Stimulated activated CD4-positive, alpha-beta T cell treated with anti-CD3 and anti-CD28 coated beads, Interleukin-1b, Interleukin-23, amount 100 ng/mL, for 48 hours (primary cell): Measurements from ENCODE around the gene PNPLA7.
"Not testable (repeated sequence)": the region's sequence is repeated elsewhere in the genome, so short reads cannot be mapped to it uniquely, and the experiment has no call there.

ENCODE experiments used
- DNase-seq: peaks from one replicate; pipeline ENCODE4 v3.0.0-alpha.2; 2020

The PNPLA7 gene

DNA sequence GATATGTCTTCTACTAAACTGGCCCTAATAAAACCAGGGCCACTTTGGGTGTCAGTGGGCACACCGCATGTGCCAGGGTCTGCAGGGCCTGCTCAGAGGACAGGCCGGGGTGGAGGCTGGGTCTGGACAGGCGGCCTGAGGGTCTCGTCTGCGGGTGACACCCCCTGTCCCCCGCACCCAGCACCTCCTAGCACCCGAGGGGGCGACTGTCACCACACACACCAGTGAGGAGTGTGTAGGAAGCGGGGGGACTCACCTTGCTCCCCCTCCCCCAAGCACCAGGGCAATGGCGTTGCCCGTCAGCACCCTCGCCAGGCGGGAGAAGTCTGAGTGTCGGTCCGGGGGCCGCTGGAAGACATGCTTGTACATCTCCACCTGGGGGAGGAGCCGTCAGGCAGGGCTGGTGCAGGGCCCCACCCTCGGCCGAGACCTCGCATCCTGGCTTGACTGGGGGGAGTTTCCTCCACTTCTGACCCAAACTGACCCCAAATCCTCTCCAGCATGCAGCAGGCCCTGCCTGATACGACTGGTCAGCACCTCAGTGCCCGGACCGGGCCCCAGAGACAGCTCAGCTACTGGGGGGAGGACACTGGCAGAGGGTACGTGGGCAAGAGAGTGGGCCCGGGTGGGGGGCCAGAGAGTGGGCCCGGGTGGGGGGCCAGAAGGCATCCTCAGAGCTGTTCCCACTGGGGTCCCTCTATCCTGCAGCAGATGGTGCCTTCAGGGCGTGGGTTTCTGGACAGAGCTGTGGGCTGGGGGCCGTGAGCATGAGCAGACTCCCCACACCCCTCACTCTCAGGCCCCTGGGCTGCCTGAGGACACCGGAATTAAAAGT is 72.2 kb downstream of the PNPLA7 start:
- no peak for DNase-seq

DNA sequence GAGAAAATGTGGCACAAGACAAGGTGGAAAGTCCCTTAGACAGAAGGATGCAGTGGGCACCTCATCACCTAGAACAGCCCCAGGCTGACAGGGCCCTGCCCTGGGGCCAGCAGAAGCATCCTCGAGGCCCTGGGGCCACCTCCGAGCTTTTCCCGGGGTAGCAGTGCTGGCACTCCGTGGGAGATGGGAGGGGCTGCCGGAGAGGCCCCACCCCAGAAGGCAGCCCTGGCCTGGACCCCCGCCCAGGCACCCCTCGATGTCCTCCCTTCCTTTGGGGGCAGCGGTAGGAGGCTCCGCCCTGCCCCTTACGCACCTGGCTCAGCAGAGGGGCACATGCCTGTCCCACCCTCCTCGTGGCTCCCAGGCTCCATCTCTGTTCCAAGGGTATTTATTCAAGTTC is 73.3 kb downstream of the PNPLA7 start:
- no peak for DNase-seq

DNA sequence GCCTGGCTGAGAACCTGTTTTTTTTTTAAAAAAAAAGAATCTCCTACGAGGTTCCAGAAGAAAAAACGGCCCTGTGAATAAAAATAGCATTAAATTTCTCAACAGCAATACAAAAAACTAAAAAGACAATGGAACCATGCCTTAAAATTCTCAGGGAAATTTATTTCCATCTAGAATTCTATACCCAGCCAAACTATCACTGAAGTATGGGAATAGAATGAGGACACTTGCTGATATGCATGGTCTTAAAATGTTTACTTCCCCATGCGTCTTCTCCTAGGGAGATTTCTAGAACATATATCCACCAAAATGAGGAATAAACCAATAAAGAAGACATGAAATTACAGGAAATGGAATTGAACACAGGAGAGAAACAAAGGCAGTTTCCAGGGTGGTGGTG is 74.5 kb downstream of the PNPLA7 start:
- DNase-seq: no peak

DNA sequence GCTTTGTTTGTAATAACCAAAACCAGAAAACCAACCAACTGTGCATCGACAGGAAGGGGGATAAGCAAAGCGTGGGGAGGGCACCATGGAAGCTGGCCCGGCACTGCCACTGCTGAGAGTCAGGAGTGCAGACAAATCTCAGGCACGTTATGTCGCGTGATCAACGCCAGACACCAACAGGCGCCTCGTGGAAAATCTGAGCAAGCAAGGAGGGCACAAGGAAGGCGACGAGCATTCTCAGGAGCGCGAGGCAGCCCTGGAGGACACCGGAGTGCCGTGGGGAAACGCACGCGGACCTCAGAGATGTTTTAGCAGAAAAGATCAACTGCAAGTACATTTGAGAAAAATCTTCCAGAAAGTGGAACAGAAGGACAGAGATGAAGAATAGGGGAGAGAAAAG is 75.9 kb downstream of the PNPLA7 start:
- no peak for DNase-seq

DNA sequence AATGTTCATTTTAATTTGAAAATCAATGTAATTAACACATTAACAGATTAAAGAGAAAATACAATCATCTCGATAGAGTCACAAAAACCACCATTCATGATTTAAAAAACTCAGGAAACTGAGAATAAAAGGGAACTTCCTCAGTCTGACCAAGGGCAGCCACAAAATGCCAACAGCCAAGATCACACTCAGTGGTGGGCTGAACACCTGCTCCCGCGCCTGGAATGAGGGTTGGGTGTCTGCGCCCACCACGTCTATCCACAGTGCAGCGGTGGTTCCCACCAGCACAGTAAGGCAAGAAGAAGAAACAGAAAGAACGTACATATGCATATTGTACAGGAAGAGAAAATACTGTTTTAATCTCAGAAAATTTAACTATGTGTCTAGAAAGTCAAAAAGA is 79.4 kb downstream of the PNPLA7 start:
- DNase-seq: no peak

DNA sequence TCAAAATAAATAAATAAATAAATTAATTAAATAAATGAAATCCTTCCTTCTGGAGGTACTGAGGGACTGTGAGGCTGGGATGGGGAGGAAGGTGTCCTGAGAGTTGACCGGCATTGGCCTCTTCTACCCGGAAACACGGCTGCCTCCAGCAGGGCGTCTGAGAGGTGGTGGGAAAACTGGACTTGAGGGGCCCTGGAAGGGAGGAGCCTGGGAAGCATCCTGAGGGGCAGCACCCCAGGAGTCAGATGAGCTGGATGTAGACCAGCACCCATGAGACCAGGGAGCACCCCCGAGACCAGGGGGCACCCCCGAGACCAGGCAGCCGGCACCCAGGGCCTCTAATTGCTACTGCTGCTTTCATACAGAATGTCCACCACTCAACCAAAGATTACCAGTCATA is 82.3 kb downstream of the PNPLA7 start:
- no peak for DNase-seq

DNA sequence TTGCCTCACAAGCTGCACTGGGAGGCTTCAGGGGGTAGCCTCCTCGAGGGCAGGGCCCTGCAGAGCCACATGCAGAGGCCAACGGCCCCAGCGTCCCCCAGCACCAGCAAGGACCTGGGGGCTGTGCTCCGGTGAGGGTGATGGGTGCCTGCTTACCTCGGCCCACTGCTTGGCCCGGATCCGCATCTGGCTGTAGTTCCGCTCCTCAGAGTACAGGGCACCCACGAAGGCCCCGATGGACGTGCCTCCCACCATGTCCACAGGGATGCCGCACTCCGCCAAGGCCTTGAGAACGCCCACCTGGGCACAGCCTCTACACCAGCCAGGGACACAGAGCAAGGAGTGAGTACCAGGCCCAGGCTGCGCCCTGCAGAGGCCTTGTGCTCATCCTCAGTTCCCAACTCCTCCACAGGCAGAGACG is 83.0 kb downstream of the PNPLA7 start:
- DNase-seq: no peak

DNA sequence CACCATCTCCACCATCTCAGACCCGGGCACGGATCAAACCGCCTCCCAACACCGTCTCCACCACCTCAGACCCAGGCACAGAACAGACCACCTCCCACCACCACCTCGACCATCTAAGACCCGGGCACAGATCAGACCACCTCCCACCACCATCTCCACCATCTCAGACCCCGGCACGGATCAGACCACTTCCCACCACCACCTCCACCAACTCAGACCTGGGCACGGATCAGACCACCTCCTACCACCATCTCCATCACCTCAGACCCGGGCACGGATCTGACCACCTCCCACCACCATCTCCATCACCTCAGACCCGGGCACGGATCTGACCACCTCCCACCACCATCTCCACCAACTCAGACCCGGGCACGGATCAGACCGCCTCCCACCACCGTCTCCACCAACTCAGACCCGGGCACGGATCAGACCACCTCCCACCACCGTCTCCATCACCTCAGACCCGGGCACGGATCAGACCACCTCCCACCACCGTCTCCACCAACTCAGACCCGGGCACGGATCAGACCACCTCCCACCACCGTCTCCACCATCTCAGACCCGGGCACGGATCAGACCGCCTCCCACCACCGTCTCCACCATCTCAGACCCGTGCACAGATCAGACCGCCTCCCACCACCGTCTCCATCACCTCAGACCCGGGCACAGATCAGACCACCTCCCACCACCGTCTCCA is 83.7 kb downstream of the PNPLA7 start:
- not testable (repeated sequence) for DNase-seq

DNA sequence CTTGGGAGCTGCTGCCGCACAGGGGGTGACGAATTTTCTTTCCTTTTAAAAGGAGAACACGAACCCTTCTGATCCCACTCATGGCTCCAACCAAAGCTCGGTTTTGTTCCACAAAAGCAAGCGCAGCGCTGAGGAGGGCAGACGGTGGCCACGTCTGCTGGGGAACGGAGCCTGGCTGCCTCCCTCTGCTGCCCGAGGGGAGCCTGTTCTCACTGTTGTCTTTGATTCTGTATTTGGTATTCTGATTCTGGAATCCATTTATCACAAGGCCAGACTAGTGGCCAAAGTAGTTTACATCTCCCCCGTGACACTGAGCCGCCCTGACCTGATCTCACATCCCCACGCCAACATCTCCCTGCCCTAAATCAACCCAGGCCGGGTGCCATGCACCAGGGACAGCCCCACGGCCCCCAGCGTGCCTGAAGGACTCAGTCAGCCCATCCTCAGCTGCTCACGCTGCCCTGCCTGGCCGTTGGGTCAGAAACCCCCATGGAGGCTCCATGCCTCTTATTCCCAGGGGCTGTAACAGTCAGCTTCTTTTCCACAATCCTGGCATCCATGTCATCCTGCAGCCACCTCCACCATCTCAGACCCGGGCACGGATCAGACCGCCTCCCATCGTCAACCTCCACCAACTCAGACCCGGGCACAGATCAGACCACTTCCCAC is 84.3 kb downstream of the PNPLA7 start:
- no peak for DNase-seq

DNA sequence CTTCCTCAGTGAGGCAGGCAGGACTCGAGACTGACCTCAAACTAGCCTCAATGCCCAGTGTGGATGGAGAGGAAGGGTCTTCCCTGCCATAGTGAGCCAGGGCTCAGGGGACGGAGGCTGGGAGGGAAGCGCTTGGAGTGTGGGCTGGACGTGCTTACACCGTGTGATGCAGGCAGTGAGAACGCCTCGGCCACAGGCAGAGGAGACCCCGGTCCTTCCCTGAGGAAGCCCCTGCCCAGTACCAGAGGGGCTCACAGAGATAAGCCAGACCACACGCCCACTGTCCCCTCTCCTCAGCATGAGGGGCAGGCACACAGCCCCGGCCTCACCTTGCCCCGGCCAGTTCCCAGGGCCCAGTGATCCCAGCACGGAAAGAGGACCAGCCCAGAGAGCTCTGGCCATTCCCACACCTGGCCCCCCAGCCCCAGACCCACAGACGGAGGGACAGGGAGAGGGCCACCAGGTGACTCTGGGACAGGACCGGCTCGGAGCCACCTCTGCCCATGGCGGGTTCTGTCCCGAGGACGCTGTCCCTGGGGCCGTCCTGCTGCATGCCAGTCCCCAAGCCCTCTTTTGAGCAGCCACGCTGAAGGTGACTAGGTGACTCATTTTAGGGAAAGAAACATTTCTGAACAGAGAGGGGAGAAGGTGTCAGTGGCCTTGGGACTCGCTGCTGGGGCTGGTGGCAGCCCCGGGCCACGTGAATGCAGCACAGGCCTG is 85.0 kb downstream of the PNPLA7 start:
- no peak for DNase-seq

DNA sequence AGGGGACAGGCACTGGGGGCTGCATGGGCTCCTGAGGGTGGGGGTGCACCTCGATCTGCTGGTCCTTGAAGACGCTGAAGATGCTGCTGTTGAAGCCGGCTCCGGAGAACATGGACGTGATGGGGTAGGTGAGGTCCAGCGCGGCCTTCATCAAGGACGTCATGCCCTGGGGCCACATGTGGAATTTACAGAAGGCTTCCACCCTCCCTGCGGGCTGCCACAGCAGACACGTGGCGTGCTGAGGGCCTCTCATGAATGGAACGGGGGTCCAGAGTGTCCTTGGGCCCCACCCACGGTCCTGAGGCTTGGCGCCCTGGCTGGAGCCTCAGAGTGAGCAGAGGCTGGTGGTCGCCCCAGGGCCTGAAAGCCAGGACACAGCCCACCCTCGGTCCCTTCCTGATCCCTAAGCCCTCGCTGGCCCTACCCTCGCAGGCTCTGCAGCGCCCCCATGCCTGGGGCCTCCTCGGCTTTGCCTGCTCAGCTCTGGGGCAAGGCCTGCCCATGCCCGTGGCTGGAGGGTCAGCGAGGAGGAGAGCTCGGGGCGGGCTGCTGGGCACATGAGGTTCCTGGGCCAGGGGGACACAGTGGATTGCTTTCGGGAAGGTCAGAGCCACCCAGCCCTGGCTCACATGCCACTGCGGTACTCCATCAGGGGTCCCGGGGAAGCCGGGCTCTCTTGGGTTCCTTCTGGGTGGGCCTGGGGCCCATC is 85.8 kb downstream of the PNPLA7 start:
- no peak for DNase-seq

DNA sequence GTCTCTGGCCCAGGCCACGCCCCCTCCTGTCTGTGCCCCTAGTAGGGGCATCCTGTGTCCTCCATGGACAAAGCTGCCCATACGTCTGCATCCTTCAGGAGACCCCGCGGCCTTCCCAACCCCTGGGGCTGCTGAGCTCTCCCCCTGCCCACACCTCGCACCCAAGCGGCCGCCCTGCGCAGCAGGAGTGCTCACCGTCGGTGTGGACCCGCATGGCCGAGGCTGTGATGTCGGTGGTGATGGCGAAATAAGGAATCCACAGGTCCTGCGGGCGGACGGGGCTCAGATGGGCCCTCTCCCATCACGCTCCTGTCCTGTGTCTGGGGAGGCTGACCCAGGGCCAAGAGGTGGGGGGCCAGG is 86.3 kb downstream of the PNPLA7 start:
- DNase-seq: no peak

DNA sequence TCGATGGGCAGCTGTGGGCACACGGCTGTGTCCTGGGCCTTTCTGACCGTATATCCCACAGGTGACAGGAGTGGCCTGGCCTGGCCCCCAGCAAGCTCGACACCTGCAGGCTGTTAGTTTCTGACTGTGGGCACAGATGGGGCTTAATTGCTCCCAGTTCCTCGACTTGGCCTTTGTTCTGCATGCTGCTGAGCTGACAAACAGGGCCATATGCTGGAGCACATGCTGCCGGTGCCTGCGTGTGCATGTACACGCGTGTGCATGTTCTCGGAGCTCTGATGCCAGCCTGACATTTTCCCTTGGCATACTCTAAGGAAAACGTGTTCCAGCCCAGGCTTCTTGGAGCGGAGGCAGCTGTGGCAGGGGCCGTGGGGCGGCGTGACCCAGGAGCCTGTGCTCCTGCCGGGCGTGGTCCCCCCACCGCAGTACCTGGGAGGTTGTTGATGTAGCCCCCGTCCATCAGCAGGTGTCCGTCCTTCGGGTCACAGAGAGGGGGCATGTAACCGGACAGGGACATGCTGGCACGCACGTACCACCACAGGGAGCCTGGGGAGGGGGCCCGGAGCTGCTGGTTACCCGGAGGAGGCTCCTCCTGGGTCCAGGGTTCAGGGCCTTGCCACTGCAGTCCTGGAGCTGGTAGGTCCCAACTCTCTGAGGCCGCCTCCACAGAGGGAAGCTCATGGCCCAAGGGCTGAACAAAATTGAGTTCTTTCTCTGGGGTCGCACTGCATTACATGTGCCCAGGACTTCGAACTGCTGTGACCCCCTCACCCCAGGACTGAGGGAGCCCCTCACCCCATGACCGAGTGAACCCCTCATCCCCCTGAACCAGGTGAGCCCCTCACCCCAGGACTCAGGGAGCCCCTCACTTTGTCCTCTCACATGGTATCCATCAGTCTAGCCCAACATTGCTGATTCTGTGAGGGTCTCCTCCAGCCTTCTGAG is 86.9 kb downstream of the PNPLA7 start:
- DNase-seq: no peak

DNA sequence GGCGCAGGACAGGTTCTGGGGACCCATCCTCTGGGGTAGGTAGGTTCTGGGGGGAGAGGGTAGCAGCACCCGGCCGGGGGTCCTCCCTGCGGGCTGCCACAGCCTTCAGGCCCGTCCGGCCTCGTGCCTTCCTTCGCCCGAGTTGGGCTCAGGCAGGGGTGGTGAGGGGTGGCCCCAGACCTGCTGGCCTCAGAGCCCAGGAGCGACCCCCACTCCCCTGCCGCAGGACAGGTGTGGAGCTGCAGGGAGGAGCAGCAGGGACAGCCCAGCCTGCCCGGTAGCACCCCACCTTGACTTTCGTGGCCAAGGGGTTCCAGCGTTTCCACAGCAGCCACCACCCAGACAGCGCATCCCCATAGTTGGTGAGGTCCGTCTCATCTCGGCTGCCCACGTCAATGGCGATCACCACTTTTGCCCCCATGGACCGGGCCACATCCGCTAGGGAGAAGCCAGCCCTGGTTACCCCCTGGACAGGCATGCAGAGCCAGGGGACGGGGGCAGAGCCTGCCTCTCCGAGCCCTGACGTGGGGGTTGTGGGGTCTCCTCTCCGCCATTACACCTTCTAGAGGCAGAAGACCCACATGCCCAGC is 87.7 kb downstream of the PNPLA7 start:
- DNase-seq: no peak

DNA sequence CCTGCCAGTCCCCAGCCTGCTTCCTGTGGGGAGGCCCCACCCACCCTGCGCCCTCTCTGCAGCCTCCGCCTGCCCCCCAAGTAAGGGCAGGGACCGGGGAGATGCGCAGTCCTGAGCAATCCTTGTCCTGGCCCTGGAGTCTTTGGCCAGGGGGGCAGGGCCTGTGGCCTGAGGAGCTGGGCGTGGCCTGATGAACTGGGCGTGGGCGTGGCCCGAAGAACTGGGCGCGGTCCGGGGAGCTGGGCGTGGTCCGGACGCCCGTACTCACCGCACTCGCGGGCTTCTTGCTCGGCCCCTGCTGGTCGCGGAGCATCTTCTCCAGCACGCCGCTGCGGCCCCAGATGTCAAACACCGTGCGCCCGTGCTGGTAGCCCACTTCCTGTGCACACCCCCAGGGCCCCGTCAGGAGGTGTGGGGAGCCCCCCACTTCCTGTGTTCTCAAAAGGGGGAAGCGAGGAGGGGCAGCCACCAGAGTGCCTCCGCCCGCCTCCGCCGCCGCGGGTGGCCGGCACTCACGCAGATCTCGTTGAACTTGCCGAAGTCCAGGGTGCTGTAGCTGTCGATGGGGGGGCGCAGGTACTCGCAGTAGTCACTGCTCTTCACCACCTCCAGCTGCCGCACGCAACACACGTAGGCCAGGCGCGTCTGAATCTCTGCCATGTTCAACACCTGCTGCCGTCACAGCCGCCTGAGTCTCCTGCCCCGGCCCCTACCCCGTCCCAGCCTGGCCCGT is 88.4 kb downstream of the PNPLA7 start:
- peak; percentile 84 for DNase-seq

DNA sequence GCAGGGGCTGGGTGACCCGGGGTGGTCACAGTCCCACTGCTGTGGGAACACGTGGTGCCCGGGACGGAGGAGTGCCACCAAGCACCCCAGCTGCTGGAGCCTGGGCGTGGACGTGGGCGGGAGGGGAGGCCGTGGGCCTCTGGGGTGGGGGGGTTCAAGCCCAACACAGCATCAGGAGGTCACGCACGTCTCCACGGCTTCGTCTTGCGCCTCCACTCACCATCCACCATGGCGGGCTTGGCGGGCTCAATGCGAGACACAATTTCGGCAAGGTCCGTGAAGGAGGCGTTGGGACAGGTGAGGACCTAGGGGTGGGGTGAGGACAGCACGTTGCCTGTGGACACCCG is 88.9 kb downstream of the PNPLA7 start:
- no peak for DNase-seq

DNA sequence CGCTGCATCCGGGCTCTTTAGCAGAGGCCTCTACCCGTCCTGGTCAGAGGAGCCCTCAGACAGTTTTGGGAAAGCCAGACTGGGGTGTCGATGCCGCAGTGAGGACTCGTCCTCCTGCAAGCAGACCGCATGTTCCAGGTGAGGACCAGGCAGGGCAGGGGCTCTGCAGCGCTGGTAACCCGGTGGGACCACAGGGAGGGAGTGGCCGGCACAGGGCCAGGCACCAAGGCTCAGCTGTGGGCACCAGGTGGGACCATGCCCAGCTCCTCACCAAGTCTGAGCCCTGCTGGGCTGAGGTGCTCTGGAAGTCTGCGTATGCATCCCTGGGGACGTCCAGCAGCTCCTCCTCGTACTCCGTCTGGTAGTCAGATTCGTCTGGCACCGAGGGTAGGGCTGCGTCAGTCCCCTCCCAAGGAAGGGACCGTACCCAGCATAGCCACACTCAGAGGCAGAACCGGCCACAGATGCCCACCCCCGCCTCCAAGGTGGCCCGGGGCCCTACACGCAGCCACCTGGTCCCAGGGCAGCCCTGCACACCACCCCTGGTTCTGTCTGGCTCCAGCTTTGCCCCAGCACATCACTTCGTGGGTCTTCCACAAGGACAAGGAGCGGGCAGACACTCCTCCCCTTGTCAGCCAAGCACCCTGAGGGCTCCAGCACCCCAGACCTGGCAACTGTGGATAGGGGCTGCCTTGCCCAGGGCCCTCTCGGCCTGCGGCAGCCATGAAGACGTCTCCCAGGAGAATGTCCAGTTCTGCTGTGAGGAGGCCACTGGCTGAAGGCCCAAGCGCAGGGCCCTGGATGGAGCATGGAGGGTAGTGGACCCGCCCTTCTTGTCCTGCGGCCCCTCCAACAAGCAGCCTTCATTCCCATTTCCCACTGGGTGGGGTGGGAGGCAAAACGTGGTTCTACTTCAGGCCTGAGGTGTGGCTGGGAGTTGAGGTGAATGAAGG is 89.6 kb downstream of the PNPLA7 start:
- no peak for DNase-seq

DNA sequence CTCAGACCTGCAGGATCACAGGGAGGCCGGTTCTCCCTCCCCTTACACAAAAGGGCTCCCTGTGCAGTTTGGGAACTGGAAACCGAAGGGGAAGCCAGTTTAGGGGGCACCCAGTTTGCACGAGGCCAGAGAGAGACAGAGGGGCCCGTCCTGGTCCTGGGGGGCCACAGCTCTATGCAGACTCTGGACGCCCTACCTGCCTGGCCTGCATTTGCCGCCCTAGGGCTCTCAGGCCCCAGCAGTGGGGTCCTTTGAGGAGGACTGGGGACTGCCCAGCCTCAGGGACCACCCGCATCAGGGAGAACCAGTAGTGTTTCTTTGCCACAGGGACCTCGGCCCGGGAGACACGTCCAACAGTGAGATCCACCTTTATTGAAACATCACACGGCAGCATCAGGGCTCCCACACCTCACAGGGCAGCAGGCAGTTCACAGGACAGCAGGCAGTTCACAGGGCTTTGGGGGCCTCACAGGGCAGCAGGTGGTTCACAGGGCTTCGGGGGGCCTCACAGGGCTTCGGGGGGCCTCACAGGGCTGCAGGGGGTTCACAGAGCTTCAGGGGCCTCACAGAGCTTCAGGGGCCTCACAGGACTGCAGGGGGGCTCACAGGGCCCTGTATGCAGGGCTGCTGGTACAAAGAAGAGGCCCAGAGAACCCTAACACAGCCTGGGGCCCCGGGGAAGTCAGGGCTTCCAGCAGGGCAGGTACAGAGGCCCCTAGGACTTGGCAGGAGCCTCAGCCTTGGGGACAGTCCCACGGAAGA is 90.4 kb downstream of the PNPLA7 start:
- DNase-seq: no peak
